Activated CD4-positive, alpha-beta T cell treated with anti-CD3 and anti-CD28 coated beads, Interleukin-2, Interleukin-4, amounts not matched to agents 100 ng/mL and 50 ng/mL, durations not matched to agents 16 hours and 8 hours (primary cell): ENCODE measurements around the gene LMO3.

Experiments used
- DNase-seq: peaks from one replicate; pipeline ENCODE4 v3.0.0-alpha.2; 2020; ENCODE audit warnings: low spot score

Gene LMO3

GRCh38 chr12:16606117-16606200, at the start of gene LMO3:
Gene LMO3, minus strand, starts transcription at chr12:16606162. Its CDS starts 5,302 bp downstream, at chr12:16600860.
- no peak for DNase-seq

- no peak for DNase-seq
Observed at GRCh38 chr12:16636435-16637055, 30.6 kb upstream of the LMO3 start.

- DNase-seq, result no peak
Observed at GRCh38 chr12:16634786-16635185, 28.8 kb upstream of the LMO3 start.

- no peak for DNase-seq
Observed at GRCh38 chr12:16626991-16627390, 21.0 kb upstream of the LMO3 start.

- DNase-seq, result no peak
Observed at GRCh38 chr12:16622338-16622737, 16.4 kb upstream of the LMO3 start.

GRCh38 chr12:16619537-16619936, 13.6 kb upstream of the LMO3 start:
- no peak for DNase-seq

GRCh38 chr12:16618256-16618655, 12.3 kb upstream of the LMO3 start:
- no peak for DNase-seq

GRCh38 chr12:16613199-16613598, 7.2 kb upstream of the LMO3 start:
- DNase-seq, result no peak

GRCh38 chr12:16612647-16613046, 6.7 kb upstream of the LMO3 start:
- DNase-seq, result no peak

- DNase-seq, result no peak
Observed at GRCh38 chr12:16611146-16611545, 5.2 kb upstream of the LMO3 start.

- DNase-seq, result no peak
Observed at GRCh38 chr12:16610743-16611142, 4.8 kb upstream of the LMO3 start.

- DNase-seq, result no peak
Observed at GRCh38 chr12:16610001-16610585, 4.1 kb upstream of the LMO3 start.

GRCh38 chr12:16608946-16609539, 3.1 kb upstream of the LMO3 start:
- DNase-seq, result no peak

- DNase-seq, result no peak
Observed at GRCh38 chr12:16607906-16608775, 2.2 kb upstream of the LMO3 start.

- no peak for DNase-seq
Observed at GRCh38 chr12:16606991-16607390, 1.0 kb upstream of the LMO3 start.

GRCh38 chr12:16606201-16606849, 363 bp upstream of the LMO3 start:
- no peak for DNase-seq

GRCh38 chr12:16605642-16606116, 283 bp downstream of the LMO3 start:
- DNase-seq, result no peak

- DNase-seq, result no peak
Observed at GRCh38 chr12:16604596-16605252, 1.2 kb downstream of the LMO3 start.

GRCh38 chr12:16603916-16604575, 1.9 kb downstream of the LMO3 start:
- DNase-seq, result no peak

- DNase-seq, result no peak
Observed at GRCh38 chr12:16603260-16603915, 2.6 kb downstream of the LMO3 start.

GRCh38 chr12:16602412-16602811, 3.5 kb downstream of the LMO3 start:
- DNase-seq, result no peak
